CD4-positive, alpha-beta T cell treated with Interleukin-17A for 4 hours (primary cell): ENCODE data around the gene PXMP2.
A peak's percentile ranks its signal among the peaks of the same experiment; 100 is the strongest.

Source experiments
- DNase-seq: peaks from one replicate; pipeline ENCODE4 v3.0.0-alpha.2; 2020; ENCODE audit warnings: mixed read lengths

Gene PXMP2

DNA sequence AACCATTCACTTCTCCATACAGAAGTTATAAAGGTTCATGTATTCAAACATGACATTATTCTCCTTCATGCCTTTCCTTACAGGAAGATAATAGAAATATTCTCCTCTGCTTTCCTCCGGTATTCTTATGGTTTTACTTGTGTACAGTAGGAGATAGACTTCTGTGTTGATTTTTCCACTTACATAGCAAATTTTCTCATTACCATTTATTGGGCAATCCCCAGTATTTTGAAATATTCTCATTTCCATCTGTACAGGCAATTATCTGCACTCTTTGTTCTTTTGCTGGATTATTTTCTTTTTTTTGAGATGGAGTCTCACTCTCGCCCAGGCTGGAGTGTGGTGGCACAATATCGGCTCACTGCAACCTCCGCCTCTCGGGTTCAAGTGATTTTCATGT lies 11.0 kb downstream of the PXMP2 start:
- DNase-seq = no peak

- DNase-seq = no peak
Observed at GRCh38 chr12:132700212-132700822, 12.9 kb downstream of the PXMP2 start.

GRCh38 chr12:132702640-132703039 lies 15.3 kb downstream of the PXMP2 start:
- no peak for DNase-seq

GRCh38 chr12:132703641-132704040 lies 16.3 kb downstream of the PXMP2 start:
- DNase-seq = no peak

- no peak for DNase-seq
Observed at GRCh38 chr12:132707241-132707640, 19.9 kb downstream of the PXMP2 start.

GRCh38 chr12:132708150-132708549 lies 20.8 kb downstream of the PXMP2 start:
- no peak for DNase-seq

DNA sequence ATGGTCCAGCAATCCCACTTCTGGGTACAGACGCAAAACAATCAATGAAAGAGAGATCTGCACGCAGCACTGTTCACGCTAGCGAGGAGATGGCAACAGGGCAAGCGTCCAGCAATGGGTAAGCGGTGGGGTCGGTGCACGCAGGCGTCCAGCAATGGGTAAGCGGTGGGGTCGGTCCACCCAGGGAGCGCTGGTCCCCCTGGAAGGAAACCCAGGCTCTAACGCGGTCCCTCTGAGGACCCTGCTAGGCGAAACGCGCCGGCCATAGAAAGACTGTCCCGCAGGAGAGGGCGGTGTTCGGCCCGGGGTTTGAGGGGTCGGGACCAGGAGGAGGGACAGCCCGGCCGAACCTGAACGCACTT lies 22.6 kb downstream of the PXMP2 start:
- no peak for DNase-seq

GRCh38 chr12:132710405-132711079 lies 23.2 kb downstream of the PXMP2 start, which contains the start of gene PGAM5:
Gene PGAM5, plus strand, starts transcription at chr12:132710842. Its CDS starts 35 bp downstream, at chr12:132710877.
- DNase-seq = peak; percentile 94

DNA sequence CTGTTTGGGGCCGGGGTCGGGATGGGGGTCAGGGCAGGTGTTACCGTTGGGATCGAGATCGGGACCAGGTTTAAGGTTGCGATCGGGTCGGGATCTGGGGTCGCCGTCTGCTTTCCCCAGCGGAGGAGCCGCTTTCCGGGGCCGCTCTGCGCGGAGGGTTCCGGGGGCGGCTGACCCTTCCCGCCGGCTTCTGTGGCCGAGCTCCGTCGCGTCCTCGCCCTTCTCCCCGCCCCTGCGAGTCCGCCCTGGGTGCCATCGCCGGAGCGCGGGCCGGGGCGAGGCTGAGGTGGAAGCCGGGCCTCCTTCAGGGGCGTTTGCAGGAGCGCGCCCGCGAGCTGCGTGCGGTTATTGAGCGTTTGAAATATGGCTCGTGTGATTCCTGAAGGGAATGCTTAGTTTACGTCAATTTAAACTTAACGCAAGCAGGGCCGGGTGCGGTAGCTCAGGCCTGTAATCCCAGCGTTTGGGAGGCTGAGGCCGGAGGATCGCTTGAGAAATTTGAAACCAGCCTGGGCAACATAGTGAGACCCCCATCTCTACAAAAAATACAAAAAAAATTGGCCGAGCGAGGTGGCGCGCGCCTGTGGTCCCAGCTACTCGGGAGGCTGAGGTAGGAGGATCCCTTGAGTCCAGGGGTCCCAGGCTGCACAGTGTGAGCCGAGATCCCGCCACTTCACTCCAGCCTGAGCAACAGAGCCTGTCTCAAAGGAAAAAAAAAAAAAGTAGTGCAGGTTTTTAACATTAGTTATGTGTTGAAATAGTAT lies 23.9 kb downstream of the PXMP2 start:
- peak; percentile 30 for DNase-seq

DNA sequence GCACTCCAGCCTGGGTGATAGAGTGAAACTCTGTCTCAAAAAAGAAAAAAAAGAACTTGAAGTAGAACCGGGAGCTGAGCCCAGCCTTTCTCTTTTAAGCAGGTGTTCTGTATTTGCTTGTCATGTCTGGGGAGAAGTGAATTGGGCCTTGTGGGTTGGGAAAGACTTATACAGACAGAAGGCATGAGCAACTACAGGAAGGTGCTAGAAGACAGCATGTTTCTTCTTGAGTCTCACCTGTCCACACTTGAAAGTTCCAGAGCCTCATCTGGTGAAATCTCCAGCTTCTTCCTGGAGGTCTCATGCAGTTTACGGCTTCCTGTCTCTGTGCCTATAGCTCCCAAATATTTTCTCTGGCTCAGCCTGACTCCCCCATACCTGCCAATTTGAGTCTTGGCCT lies 25.7 kb downstream of the PXMP2 start:
- DNase-seq = no peak

DNA sequence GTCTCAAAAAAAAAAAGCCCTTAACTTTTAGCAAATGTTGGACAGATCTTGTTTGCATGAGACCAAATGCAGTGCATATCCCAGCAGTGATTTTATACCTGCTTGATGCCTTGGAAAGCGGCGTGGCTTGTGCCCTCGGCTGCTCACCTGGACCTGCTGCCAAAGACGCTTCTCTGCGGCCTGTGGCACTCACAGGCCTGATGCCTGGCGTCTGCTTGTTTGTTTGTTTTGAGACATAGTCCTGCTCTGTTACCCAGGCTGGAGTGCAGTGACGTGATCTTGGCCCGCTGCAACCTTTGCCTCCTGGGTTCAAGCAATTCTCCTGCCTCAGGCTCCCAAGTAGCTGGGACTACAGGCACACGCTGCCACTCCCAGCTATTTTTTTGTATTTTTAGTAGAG lies 28.5 kb downstream of the PXMP2 start:
- no peak for DNase-seq

DNA sequence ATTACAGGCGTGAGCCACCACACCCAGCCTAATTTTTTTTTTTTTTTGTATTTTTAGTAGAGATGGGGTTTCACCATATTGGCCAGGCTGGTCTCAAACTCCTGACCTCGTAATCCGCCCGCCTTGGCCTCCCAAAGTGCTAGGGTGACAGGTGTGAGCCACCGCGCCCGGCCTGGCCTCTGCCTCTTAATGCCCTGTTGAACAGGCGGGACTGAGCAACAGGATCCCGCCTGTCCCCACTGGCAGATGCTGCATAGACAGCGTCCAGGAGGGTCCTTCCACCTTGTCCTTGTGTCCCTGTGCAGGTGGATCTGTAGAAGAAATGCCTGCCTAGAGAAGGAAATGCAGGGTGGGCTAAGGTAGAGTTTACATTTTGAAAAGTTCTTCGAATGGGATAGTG lies 29.0 kb downstream of the PXMP2 start:
- DNase-seq = no peak

DNA sequence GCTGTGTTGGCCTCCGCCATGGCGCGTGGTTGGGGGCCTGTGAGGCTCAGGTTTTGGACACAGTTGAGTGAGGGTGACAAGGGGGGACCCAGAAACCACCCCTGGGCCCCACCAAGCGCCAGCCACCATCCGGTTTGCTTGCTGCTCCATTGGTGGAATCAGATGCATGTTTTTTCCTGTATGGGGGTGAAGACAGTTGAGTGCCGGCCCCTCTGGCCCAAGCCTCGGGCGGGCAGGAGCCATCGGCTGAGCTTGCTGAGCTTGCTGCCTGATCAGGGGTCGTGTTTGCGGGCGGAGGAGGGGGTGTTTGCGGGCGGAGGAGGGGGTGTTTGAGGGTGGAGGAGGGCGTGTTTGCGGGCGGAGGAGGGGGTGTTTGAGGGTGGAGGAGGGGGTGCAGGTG lies 29.6 kb downstream of the PXMP2 start:
- DNase-seq = no peak

- no peak for DNase-seq
Observed at GRCh38 chr12:132717531-132718387, 30.4 kb downstream of the PXMP2 start.

DNA sequence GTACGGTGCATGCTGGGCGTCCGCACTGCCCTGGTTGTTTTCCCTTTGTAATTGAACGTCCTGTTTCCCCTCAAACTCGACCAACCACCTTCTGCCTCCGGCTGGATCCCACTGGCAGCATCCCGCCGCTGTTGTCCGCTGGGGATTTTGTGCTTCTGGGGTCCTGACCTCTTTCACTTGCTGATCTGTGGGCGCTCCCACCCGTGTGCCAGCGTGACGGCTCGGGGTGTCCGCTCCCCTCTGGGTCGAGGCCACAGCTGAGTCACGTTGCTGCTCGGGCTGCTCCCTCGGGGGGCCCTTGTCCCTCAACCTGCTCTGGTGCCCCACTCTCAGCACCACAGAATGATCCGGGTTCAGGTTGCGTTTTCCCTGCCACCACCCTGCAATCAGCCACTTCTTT lies 31.3 kb downstream of the PXMP2 start:
- no peak for DNase-seq

GRCh38 chr12:132719141-132719953 lies 32.0 kb downstream of the PXMP2 start:
- no peak for DNase-seq

GRCh38 chr12:132719954-132720324 lies 32.6 kb downstream of the PXMP2 start:
- DNase-seq = no peak

GRCh38 chr12:132720606-132721345 lies 33.4 kb downstream of the PXMP2 start:
- no peak for DNase-seq

- DNase-seq = no peak
Observed at GRCh38 chr12:132723015-132723763, 35.8 kb downstream of the PXMP2 start.

- DNase-seq = no peak
Observed at GRCh38 chr12:132723764-132724140, 36.4 kb downstream of the PXMP2 start.
